ENCODE results near the gene PARP16.
"Not testable (repeated sequence)": the region's sequence is repeated elsewhere in the genome, so short reads cannot be mapped to it uniquely, and the experiment has no call there.

Gene PARP16

GRCh38 chr15:65275728-65276126, 11.0 kb downstream of the PARP16 start:
- DNase-seq (ENCODE audit: low read depth) = no peak

DNA sequence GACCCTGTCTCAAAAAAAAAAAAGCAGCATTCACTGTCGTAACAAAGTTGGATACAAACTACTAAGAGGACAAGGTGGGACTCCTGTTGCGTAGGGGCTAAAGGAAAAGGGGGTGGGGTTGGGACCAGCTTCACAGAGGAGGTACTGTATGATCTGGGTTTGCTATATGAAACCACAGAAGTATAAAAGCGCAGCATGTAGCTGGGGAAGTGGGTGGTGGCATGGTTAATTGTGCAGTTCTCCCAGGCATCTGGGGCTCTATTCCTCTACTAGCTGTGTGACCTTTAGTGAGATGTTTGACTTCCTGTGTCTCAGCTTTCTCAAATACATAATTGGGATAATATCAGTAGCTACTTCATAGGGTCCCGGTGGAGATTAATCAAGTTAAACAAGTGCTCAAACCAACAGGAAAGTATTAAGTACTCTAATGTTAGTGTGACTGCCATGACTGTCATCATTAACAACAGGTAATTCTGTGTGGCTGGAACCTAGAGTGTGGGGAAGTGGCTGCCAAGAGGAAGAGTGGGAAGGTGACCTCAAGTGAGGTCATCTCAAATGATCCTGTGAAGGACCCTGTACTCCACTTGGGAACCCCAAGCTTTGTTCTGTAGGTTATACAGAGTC, 11.5 kb downstream of the PARP16 start:
- DNase-seq (ENCODE audit: low read depth) = no peak

GRCh38 chr15:65270811-65271545, 15.7 kb downstream of the PARP16 start:
- DNase-seq (ENCODE audit: low read depth) = not testable (repeated sequence)

- no peak for DNase-seq (ENCODE audit: low read depth)
These were observed 18.3 kb downstream of the PARP16 start for GRCh38 chr15:65268411-65268810.

DNA sequence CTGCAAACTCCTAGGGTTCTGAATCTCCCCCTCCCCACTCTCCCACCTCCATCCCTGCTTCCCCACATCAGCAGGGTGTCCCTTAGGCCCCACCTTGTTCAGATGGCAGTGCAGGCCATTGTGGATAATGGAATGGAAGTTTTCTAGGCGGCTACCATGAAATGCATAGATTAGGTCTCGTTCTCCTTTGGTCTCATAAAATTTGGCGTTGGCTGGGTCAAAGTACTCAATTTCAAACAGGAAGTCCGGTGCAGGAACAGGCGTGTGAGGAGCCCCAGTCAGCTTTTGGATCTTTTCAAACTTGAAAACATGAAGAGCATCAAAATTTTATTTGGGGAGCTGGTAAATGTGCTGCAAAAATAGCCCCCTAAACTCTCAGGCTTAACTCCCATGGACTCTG, 20.2 kb downstream of the PARP16 start:
- no peak for DNase-seq (ENCODE audit: low read depth)

DNA sequence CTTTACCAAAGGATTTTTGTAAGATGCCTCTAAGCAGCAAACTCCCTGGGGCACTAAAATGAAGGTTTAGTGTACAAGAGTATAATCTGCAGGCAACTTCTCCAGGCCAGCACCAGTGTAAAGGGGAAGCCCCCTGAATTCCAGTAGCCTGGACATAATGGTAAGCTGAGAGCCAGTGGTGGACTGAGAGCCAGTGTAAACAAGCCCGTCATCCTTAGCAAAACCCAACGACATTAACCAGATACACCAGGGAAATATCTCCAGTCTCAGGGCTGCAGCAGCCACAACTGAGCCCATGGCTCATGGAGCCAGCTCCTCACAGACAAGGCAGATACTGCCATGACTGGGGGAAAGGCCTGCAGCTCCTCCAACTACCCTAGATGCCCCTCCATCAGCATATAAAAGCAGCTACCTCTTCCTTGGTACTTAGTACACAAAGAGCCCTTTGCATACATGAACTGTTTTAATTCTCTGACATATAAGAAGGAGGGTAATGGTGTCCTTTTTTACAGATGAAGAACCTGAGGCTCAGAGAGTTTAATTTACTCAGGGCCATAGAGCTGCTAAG, 21.7 kb downstream of the PARP16 start:
- DNase-seq (ENCODE audit: low read depth) = no peak

DNA sequence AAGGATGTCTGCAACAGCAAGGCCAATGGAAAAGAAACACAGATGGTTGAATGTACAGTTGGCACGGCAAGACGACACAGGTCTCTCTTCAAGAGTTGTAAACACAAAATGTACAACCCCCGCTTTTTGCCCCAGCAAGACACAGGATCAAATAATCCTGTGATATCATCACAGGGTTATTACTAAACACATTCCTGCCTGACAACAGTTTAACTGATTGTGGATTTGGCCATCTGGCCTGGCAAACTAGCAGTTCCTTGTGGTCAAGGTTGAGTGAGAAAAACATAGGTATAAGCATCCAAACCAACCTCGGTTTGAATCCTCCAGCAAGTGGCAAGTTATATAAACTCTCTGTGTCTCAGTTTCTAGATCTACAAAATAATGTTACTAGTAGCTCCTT, 23.4 kb downstream of the PARP16 start:
- DNase-seq (ENCODE audit: low read depth) = no peak

GRCh38 chr15:65260968-65261367, 25.7 kb downstream of the PARP16 start:
- DNase-seq (ENCODE audit: low read depth) = no peak

GRCh38 chr15:65259367-65259797, 27.3 kb downstream of the PARP16 start:
- peak; percentile 79 for DNase-seq (ENCODE audit: low read depth)

DNA sequence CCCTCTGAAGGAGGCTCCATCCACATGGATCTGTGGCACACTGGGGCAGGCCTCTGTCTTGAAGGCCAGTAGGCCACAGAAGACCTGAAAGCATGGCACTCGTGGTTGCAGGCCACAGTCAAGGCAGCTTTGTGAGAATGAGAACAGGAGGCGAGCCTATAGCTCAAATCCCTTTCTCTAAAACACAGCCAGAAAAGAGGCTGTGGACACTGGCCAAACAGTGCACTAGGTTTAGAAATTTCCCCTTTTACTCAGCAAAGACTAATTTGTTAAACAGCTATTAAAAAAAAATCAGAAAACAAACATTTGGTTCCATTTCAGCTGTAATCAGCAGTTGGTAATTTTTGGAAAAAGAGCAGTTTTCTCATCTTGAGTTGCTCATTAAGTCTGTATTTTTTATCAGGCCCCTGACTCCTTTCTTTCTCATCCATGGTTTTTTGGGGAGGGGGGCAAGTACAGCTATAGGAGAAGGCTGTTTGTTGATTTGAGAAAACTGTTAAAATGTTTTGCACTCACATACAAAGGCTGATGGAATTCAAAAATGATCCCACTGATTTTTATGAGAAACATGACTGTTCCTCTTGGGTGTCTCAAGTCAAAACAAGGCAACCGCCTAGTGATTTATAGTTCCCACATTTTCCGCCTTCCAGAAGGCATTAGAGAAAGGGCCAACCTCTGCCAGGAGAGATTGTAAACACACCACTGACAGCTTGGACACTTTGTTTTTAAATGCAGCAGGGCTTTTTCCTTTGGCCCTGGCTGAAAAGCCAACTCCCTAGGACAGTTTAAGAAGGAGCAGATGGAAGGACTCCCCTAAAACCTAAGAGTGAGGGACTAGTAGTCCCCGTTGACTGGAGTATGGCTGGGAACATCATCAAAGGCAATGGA, 28.1 kb downstream of the PARP16 start:
- DNase-seq (ENCODE audit: low read depth) = peak; percentile 90

DNA sequence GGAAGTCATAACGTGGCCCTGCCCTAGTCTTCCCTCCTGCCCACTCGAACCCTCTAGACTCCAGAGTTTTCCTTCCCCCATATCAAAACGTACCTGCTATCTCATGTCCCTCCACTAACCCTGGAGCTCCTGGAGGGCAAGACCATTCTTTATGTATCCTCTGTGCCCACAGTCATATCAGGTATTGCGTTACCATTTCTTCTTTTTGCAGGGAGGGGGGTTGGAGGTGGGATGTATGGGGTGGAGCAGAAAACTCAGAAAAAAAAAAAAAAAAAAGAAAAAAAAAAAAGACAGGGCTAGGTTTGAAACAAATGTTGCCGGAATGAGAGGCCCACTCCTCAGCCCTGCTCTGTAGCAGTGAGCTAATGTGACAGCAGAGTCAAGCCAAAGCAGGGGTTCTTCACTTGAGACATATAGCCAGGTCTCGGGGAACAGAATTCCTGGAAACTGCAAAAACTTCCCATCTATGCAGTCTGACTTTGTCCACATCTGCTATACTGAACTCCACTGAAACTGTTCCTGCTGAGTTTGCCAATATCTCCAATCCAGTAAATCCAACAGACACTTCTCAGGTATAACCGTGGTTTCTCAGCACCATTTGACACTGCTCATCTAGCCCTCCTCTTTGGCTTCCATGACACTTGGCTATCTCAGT, 31.1 kb downstream of the PARP16 start:
- no peak for DNase-seq (ENCODE audit: low read depth)

GRCh38 chr15:65254758-65255157, 31.9 kb downstream of the PARP16 start:
- DNase-seq (ENCODE audit: low read depth) = no peak

DNA sequence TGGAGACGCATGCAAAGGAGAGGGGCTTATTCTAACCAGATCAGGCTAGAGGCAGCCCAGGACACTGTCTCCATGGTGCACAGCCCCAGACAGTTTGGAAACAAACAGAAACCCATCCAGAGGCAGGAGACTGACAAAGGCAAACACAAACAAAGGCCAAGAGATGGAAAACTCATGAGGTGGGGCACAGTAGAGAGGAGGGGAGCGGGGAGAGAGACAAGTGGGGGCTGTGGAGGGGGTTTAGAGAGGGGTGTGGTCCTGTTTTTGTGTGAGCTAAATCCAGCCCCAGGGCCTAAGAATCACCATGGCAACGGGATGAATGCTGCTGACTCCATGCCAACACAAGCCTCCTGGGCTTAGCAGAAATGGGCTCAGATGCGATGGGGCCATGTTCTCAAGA, 32.3 kb downstream of the PARP16 start:
- no peak for DNase-seq (ENCODE audit: low read depth)

DNA sequence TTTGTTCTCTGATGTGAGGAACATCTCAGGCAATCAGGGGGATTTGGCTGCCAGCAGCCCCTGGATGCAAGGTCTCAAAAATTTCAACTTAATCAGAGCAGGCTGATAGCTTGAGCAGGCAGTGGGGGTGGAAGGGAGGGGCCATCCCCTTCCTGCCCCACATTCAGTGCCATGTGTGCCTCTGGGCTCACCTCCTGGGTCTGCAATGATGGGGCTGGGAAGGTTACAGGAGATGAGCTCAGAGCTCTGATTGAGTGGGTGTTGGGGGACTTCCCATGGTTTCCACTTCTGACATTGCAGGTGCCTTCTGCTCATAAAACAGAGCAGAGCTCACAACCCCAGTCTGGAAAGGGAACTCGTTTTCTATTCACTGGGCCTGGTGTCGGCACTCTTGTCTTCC, 37.0 kb downstream of the PARP16 start:
- no peak for DNase-seq (ENCODE audit: low read depth)

DNA sequence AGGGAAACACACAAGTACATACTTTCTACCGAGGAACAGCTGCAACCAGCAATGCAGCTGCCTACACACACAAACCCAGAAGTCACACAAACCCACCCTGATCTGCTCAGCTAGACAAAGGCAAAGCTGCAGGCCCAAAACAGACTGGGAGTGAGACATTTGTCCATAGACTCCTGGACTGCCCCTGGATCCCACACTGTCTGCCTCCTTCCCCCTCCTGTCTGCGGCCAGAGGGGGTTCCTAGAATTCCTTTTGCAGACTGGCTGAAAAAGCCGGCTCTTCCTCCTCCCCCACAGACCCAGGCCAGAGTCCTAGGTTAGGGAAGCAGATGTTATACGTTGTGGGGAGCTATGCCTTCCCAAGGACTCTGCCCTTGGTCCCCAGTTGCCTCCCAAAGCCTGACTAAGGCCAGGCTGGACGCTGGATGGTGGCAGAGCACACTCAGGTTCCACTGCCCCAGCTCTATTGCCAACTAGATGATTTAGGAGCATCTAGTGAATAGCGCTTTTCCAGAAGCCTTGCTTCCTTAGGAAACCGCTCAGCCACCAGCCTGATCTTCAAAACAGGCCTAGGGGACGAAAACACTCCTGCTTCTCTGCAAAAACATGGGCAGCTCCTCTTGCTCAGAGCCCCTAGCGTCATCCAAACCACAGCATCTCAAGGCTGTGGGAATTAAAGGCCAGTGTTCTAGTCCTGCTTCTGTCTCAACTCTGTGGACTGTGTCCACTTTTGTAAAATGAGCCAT, 38.0 kb downstream of the PARP16 start:
- DNase-seq (ENCODE audit: low read depth) = no peak

DNA sequence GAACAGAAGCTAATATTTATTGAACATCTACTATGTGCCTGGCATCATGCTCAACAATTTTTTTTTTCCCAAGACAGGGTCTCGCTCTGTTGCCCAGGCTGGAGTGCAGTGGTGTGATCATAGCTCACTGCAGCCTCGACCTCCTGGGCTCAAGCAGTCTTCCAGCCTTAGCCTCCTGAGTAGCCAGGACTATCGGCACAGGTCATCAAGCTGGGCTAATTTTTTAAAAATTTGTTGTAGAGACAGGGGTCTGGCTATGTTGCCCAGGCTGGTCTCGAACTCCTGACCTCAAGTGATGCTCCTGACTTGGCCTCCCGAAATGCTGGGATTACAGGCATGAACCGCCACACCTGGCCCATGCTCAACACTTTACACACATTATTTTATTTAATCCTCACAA, 39.7 kb downstream of the PARP16 start:
- DNase-seq (ENCODE audit: low read depth) = no peak

- DNase-seq (ENCODE audit: low read depth) = no peak
These were observed 40.5 kb downstream of the PARP16 start for GRCh38 chr15:65246026-65246714.

DNA sequence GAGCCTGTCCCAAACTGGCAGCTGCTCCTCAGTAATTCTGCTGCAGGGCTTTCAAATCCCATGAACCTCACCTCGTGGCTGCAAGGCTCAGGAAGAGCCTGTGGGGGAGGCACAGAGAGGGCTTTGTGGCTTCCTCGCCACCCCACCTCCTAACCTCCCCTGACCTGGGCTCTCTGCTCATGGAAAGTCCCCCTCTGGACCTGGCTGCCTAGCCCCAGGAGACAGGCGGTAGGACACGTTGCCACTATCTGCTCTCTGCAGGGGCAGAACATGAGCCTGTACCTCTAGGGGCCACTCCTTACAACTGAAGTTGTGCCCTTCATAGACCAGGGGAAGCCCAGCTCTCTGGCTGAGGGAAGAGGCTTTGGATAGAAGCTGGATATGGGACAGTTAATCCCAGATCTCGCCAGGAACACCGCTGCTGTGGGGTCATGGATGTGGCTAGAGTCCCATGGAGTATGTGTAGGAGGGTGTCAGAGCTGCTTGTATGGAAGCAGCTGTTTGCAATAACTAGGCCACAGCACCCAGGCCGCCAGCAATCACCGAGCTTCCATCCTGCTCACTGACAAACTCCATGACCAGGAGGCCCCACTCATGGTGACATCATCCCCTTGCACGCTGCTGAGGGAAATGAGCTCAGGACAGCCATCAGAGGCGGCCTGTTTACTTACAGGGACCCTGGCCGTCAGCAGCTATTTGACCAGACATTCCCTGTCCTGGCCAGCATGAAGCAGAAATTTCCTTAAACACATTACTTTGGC, 41.4 kb downstream of the PARP16 start:
- DNase-seq (ENCODE audit: low read depth) = no peak

- no peak for DNase-seq (ENCODE audit: low read depth)
These were observed 42.0 kb downstream of the PARP16 start for GRCh38 chr15:65244638-65245037.

DNA sequence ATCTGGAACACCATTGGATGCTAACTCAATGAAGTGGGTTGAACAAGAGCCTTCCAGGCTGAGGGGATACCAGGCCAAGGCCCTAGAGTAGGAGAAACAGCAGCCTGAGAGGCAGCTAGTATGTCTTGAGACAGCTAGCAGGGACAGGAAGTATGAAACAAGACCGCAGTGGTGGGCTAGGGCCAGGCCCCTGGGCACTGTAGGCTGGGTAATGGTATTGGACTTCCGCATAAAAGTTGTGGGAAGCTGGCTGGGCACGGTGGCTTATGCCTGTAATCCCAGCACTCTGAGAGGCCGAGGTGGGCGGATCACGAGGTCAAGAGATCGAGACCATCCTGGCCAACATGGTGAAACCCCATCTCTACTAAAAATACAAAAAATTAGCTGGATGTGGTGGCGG, 50.2 kb downstream of the PARP16 start:
- not testable (repeated sequence) for DNase-seq (ENCODE audit: low read depth)

Data from GM04503 (cell line).